Suprapubic skin (tissue), 4 donors: ENCODE results near the gene YEATS4.

Experiments
- CTCF ChIP-seq, 2 donors: fragments of 200-600 bp in 1 of 2; fragments of 450-650 bp in 1 of 2; sonication (generic) in 1 of 2; IDR thresholded peaks; one replicate each; pipeline ENCODE4 v1.5.1; 2016 to 2019; ENCODE audit warnings: antibody characterized with exemption in 2 of 2, mild to moderate bottlenecking in 1 of 2, moderate library complexity in 1 of 2
- POLR2A ChIP-seq, 2 donors: fragments of 450-650 bp; IDR thresholded peaks; one replicate each; pipeline ENCODE4 v1.6.1; 2017; ENCODE audit warnings: antibody characterized with exemption in 2 of 2, mild to moderate bottlenecking in 2 of 2, moderate library complexity in 2 of 2
- POLR2AphosphoS5 ChIP-seq, 3 donors: sonication (generic); formaldehyde crosslinking; IDR thresholded peaks; one replicate each; pipeline ENCODE4 v1.6.1; 2017; ENCODE audit warnings: antibody characterized with exemption in 3 of 3

DNA sequence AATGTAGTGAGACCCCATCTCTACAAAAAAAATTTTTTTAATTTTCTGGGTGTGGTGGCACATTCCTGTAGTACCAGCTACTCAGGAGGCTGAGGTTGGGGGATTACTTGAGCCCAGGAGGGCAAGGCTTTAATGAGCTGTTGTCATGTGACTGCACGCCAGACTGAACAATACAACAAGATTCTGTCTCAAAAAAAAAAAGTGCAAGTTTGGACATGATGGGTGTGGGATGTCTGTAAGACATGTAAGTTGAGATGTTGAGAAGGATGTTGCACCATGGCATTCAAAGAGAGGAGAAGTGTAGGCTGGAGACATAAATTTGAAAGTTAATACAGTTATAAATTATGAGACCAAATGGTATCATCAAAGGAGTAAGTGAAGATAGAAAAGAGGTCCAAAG, 23.5 kb downstream of the YEATS4 start:
- no peak for TF ChIP-seq CTCF (IDR thresholded peaks at IDR 0.05)
- TF ChIP-seq POLR2AphosphoS5 (IDR thresholded peaks at IDR 0.05) = no peak
- TF ChIP-seq POLR2A (IDR thresholded peaks at IDR 0.05) = no peak
